Stimulated activated CD8-positive, alpha-beta memory T cell treated with anti-CD3 and anti-CD28 coated beads, Interleukin-12 subunit alpha, Interleukin-12 subunit beta, amount 100 ng/mL, for 24 hours (primary cell): ENCODE data around the gene GAL3ST2.
"Not testable (repeated sequence)": the region's sequence is repeated elsewhere in the genome, so short reads cannot be mapped to it uniquely, and the experiment has no call there.

Experiments used
- DNase-seq: peaks from one replicate; pipeline ENCODE4 v3.0.0-alpha.2; 2020; ENCODE audit errors: extremely low read depth

The GAL3ST2 gene

GRCh38 chr2:241820625-241821384 is 44.2 kb downstream of the GAL3ST2 start:
- DNase-seq, result no peak

- DNase-seq, result no peak
Observed at GRCh38 chr2:241821460-241822263, 45.0 kb downstream of the GAL3ST2 start.

GRCh38 chr2:241822264-241822623 is 45.6 kb downstream of the GAL3ST2 start:
- DNase-seq, result no peak

GRCh38 chr2:241823531-241824437 is 47.2 kb downstream of the GAL3ST2 start:
- not testable (repeated sequence) for DNase-seq

GRCh38 chr2:241827394-241827793 is 50.8 kb downstream of the GAL3ST2 start:
- no peak for DNase-seq

- DNase-seq, result no peak
Observed at GRCh38 chr2:241833101-241833663, 56.6 kb downstream of the GAL3ST2 start.

GRCh38 chr2:241833756-241834526 is 57.3 kb downstream of the GAL3ST2 start:
- not testable (repeated sequence) for DNase-seq

- no peak for DNase-seq
Observed at GRCh38 chr2:241834527-241835210, 58.0 kb downstream of the GAL3ST2 start.

- DNase-seq, result no peak
Observed at GRCh38 chr2:241835611-241836010, 59.0 kb downstream of the GAL3ST2 start.

- no peak for DNase-seq
Observed at GRCh38 chr2:241836292-241836691, 59.7 kb downstream of the GAL3ST2 start.

- no peak for DNase-seq
Observed at GRCh38 chr2:241837197-241837965, 60.8 kb downstream of the GAL3ST2 start.

- no peak for DNase-seq
Observed at GRCh38 chr2:241841181-241842066, 64.8 kb downstream of the GAL3ST2 start.

GRCh38 chr2:241842067-241842415 is 65.4 kb downstream of the GAL3ST2 start:
- DNase-seq, result no peak

GRCh38 chr2:241842620-241843211 is 66.1 kb downstream of the GAL3ST2 start:
- no peak for DNase-seq

- DNase-seq, result no peak
Observed at GRCh38 chr2:241843321-241844065, 66.9 kb downstream of the GAL3ST2 start.

GRCh38 chr2:241844066-241844728 is 67.6 kb downstream of the GAL3ST2 start:
- peak; percentile 65 for DNase-seq
